ENCODE measurements around the gene AKR1B1.
A peak's percentile ranks its signal among the peaks of the same experiment; 100 is the strongest.

Gene AKR1B1

GRCh38 chr7:134446446-134446845 is 12.5 kb downstream of the AKR1B1 start:
- no peak for DNase-seq (ENCODE audit: low read depth in 1 of 2, low spot score in 1 of 2)

DNA sequence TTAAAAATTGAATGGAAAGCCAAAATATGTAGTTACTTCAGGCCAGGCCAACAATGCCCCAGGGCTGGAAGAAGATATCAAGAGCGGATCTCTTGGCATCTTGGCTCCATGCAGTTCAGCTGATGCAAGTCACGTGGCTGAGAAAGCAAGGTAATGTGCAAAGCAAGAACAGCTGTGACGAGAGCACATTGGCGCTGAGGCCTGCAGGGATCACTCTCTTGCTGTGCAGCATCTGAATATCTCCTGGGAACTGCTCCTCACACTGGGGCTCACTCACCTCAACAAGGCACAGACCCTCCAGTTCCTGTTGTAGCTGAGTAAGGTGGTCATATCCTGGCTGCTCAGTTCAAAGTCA is 14.0 kb downstream of the AKR1B1 start:
- no peak for DNase-seq (ENCODE audit: low read depth in 1 of 2, low spot score in 1 of 2)

DNA sequence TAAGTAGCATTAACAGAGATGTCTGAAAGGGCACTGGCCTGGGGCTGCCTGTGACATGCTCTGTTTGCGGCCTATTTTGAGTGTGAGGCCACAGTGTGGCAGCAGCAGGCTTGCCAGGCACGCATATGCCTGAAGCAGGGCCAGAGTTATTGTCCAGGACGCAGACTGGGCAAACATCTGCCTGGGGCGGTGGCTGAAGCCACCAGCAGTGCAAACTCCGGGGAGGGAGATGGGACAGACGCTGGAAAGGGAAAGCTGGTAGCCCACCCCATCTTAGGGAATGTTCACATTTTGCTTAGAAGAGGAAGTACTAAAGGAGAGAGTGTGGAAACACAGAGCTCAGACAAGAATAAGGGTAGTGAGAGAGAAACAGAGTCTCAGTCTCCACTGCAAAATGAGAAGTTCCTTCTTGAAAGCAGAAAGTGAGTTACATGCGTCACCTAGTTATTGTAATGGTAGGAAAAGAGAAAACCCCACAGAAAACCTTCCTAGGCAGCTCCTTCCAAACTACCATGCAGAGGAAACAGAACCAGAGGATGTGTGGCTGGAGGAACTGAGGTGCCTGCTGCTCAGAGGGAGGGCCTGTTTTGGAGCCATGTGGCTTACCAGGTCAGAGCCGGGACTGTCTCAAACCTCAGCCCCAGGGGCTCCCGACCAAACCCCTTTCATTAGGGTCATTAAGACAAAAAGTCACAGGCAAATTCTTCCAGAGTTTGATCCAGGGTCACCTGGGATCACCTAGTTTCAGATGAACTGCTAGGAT is 14.5 kb downstream of the AKR1B1 start:
- no peak for DNase-seq (ENCODE audit: low read depth in 1 of 2, low spot score in 1 of 2)

DNA sequence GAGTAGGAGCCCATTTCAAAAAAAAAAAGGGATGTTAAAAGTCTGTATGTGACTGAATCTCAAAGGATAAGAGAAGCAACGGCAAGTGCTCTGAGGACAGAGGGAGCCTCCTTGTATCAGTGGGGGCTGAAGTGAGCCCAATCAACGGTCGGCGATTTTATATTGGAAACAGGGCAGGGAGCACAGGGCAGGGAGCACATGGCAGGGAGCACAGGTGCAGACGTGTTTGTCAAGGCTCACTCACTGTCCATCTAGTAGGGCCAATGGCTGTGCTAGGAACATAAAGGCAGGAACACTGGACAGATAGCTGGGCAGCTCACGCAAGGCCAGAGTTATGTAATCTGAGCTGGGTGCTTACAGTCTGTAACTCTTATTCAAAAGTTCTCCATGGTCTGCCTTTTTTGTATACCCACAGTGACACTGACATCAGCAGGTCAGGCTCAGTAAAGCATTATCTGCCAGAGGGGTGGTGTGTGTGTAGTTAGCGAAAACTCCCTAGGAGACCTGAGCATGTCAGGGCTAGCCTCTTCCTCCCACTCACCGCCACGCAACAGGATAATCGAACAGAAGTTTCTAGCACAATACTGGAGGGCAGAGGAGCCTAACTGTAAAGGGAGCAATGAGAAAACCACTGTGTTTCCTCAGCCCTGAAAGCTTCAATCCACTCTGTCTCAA is 15.4 kb downstream of the AKR1B1 start:
- no peak for DNase-seq (ENCODE audit: low read depth in 1 of 2, low spot score in 1 of 2)

GRCh38 chr7:134442441-134443220 is 16.3 kb downstream of the AKR1B1 start:
- no peak for DNase-seq (ENCODE audit: low read depth in 1 of 2, low spot score in 1 of 2)

DNA sequence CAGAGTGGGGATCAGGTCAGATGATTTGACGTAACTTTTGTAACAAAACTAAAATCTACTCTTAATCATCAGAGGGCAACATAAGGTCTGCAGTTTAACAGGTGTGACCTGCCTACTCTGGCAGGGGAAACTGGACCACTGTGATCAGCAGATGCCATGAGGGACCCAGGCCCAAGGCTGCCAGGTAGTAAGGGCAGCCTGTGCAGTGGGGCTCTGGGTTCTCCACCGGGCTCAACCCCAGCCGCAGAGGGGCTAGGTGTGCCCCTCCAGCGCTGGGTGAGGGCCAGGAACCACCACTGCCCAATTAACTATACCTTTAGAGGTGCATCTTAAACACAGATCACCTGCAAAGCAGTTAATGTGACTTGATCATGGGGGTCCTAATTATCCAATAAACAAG is 17.6 kb downstream of the AKR1B1 start:
- DNase-seq (ENCODE audit: low read depth in 1 of 2, low spot score in 1 of 2), result no peak

DNA sequence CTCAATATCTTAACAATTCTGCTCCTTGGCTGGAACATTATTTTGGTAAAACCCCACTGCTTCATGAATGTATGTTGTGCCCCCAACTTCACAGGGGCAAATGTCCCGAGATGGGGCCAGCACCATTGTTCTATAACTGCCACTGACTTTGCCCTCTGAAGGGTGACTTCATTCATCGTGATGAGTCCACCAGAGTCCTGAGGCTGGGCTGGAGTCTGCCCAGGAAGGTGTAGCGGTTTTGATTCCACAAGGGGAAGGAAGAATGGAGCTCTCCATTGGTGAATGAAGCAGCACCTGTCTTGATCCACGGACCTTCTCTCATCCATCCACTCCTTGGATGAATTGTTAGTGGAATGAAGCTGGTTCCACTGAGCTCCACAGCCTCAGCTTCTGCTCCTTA is 18.4 kb downstream of the AKR1B1 start:
- no peak for DNase-seq (ENCODE audit: low read depth in 1 of 2, low spot score in 1 of 2)

GRCh38 chr7:134440067-134440466 is 18.8 kb downstream of the AKR1B1 start:
- DNase-seq (ENCODE audit: low read depth in 1 of 2, low spot score in 1 of 2), result no peak

DNA sequence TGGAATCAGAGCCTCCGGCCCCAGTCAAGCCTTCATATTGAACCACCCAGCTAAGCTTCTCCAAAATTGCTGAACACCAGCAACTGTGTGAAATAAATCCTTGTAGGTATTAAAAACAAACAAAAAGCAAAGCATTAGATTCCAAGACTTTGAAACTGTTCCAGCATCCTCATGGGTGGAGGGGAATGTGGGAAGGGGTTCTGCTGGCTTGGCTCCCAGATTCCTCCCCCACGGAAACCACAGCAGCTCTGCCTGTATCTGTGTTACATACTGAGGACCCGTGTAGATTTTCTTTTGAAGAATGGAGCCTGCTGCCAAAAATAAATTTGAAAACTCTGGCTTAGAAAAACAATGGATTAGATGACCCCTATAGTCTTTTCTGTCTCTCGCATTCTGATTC is 20.0 kb downstream of the AKR1B1 start:
- DNase-seq (ENCODE audit: low read depth in 1 of 2, low spot score in 1 of 2), result no peak

GRCh38 chr7:134435161-134435920 is 23.6 kb downstream of the AKR1B1 start:
- DNase-seq (ENCODE audit: low read depth in 1 of 2, low spot score in 1 of 2), result no peak

DNA sequence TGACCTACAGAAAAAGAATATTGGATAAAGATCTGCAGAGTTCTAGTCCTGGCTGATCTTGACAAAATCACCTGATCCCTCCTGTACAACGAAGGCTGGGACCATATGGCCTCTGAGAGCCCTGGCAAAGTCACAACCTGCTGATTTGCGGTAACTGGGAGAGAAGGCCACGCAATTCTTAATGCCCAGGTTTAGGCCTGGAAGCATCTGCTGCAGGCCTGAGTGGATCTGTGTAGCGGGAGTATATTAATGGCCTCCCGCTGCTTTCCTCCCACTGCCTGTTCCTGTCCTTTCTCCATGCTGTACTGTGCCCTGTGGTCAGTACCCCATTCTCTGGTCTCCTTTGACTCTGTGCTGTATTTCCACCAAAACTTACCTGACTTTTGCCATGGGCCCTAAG is 24.2 kb downstream of the AKR1B1 start:
- no peak for DNase-seq (ENCODE audit: low read depth in 1 of 2, low spot score in 1 of 2)

- no peak for DNase-seq (ENCODE audit: low read depth in 1 of 2, low spot score in 1 of 2)
Observed at GRCh38 chr7:134433430-134433829, 25.5 kb downstream of the AKR1B1 start.

DNA sequence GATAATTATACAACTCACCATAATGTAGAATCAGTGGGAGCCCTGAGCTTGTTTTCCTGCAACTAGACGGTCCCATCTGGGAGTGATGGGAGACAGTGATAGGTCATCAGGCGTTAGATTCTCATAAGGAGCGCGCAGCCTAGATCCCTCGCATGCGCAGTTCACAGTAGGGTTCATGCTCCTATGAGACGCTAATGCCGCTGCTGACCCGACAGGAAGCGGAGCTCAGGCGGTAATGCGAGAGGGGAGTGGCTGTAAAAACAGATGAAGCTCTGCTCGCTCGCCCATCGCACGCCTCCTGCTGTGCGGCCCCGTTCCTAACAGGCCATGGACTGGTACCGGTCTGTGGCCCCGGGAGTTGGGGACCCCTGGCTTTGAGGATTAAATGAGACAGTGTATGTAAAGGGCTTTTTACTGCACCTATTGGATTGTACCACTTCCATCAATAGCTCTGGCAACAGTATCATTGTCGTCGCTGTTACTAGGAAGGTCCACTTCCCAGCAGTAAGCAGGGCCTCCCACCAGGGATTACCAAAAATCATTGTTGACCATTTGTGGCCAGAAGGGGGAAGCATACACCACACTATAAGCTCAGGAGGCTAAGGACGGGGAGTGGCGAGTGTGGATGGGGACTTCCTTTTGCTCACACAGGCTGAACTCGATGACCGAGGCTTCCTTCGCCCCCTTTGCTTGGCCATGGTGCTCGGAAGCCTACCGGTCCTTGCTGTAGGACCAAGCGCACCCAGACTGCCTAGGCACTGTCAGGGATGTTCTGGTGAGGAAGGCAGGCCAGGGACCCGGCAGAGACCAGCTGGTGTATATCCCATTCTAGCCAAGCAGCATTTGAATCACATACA is 26.4 kb downstream of the AKR1B1 start:
- DNase-seq (ENCODE audit: low read depth in 1 of 2, low spot score in 1 of 2), result peak; percentile 35 to 40

DNA sequence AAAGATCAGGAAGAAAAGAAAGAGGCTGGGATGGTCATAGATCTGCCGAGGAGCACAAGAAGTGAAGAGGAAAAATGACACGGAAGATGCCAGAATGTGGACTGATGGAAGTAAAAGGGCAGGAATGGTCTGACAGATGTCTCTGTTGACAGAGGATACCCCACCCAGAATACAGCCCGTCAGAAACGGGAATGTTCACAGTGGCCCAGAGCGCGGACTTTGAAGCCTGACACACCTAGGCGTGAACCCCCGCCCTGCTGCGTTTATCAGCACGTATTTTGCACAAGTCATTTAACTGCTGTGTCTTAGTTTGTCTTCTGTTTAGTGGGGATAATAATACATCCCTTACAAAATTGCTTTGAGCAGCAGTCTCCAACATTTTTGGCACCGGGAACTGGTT is 27.1 kb downstream of the AKR1B1 start:
- DNase-seq (ENCODE audit: low read depth in 1 of 2, low spot score in 1 of 2), result no peak

DNA sequence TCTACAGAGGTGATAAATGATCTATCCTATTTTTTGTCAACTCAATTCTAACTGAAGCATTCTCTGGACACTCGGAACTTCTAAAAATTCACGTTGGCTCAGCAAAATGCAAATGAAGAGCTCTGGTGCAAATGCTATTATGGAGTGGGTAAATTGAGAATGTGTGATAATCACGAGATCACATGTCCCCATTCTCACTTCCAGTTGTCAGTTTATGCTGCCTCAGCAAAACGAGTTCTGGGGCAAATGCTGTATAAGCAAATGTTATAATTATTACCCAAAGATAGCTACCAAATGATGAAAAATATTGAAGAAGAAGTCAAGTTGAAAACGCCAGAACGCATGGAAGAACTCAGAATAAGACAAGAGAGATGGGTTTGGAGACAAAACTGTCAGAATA is 29.4 kb downstream of the AKR1B1 start:
- DNase-seq (ENCODE audit: low read depth in 1 of 2, low spot score in 1 of 2), result no peak

DNA sequence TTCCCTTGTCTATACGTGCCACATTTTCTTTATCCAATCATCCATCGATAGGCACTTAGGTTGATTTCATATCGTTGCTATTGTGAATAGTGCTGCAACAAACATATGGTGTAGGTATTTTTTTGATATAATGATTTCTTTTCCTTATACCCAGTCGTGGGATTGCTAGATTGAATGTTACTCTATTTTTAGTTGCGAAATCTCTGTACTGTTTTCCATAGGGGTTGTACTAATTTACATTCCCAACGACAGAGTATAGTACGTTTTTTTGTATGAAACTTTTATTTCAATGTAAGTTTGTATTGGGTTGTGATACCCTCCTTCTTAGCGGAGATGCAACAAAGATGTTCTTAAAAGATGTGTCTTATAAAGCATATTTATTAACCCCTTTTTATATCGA is 30.0 kb downstream of the AKR1B1 start:
- DNase-seq (ENCODE audit: low read depth in 1 of 2, low spot score in 1 of 2), result no peak

DNA sequence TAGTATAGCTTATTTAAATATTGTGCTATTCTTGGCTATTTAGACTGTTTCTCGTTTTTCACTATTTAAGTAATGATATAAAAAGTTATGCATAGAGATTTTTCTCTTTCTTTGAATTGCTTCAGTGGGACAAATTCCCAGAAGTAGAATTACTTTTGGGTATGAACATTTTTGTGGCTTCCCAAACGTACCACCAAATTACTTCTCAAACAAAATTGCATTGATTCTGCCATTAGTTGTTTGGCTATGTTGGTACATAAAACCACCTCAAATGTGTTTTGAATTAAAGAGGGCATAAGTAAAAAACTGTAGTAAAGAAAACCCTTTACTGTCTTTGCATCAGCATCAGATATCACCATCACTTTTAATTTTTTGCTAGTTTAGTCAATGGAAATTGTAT is 31.0 kb downstream of the AKR1B1 start:
- DNase-seq (ENCODE audit: low read depth in 1 of 2, low spot score in 1 of 2), result no peak

- DNase-seq (ENCODE audit: low read depth in 1 of 2, low spot score in 1 of 2), result no peak
Observed at GRCh38 chr7:134425777-134426176, 33.1 kb downstream of the AKR1B1 start.

- no peak for DNase-seq (ENCODE audit: low read depth in 1 of 2, low spot score in 1 of 2)
Observed at GRCh38 chr7:134422638-134423037, 36.3 kb downstream of the AKR1B1 start.

DNA sequence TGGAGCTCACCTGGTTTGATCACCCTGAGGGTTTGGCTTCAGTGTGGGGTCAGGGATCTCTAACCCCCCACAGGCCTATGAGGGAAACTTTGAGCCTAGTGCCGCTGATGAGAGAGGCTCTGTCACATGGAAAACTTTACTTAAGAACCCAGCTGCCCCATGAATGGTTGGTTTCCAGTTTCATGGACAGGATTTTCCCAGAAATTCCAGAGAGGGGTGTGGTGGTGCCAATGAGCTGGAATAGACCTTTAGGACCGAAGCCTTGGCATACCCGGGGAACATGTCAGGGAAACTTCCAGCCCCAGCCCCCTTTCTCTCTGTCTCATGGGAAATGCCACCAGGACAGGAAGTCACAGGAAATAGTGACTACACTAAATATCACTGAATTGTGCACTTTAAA is 36.9 kb downstream of the AKR1B1 start:
- DNase-seq (ENCODE audit: low read depth in 1 of 2, low spot score in 1 of 2), result no peak
